ENCODE results near the gene LTB4R.

- no peak for TF ChIP-seq PYGO2 (tag; IDR thresholded peaks at IDR 0.05)
- no peak for TF ChIP-seq CHCHD3 (CRISPR knock-in tag; IDR thresholded peaks at IDR 0.05)
- no peak for TF ChIP-seq IRF2 (CRISPR knock-in tag; IDR thresholded peaks at IDR 0.05)
- TF ChIP-seq HDAC6 (IDR thresholded peaks at IDR 0.05; ENCODE audit: low read depth, low read length), result no peak
- TF ChIP-seq MYBL2 (IDR thresholded peaks at IDR 0.05; ENCODE audit: low read depth), result no peak
- no peak for TF ChIP-seq MYBL2 (CRISPR knock-in tag; IDR thresholded peaks at IDR 0.05; ENCODE audit: borderline replicate concordance)
- no peak for TF ChIP-seq ZBTB26 (CRISPR knock-in tag; IDR thresholded peaks at IDR 0.05)
These were observed at the start of gene LTB4R for GRCh38 chr14:24310646-24311604.

All from K562 (cell line).